GM12878 (cell line): ENCODE measurements around the gene AQP2. TPM values are rescaled to one million over a fixed set of nuclear protein-coding genes. Genes with fewer than 3 reads are reported as not detected.
"Not testable (repeated sequence)": the region's sequence is repeated elsewhere in the genome, so short reads cannot be mapped to it uniquely, and the experiment has no call there.

Experiments used
- ATAC-seq: fragments of 200-7000 bp; cut with Tn5 transposase; 3 replicates; pipeline ENCODE4 v1.9.1; 2020; ENCODE audit warnings: mild to moderate bottlenecking, moderate library complexity
- BruUV-seq: library from RNA; stranded (reverse); fragments of 400-500 nt; replicated peaks from 2 replicates; lab custom pipeline; 2021; lab: Mats Ljungman, UMichigan
- CTCF ChIA-PET: fragments of 300-600 bp; sonication (Branson Sonifier 250); formaldehyde crosslinking; extraction: SDS; loops from one replicate; lab custom pipeline; 2021; ENCODE audit warnings: inconsistent platforms; lab: Yijun Ruan, JAX
- POLR2A ChIA-PET: fragments of 350-600 bp; formaldehyde crosslinking; extraction: SDS; loops from one replicate; lab custom pipeline; 2021; ENCODE audit warnings: inconsistent platforms; lab: Charles Lee
- RAD21 ChIA-PET: fragments of 300-600 bp; sonication (Branson Sonifier 250); formaldehyde crosslinking; loops from one replicate; lab custom pipeline; 2023; ENCODE audit warnings: antibody characterized with exemption; ENCODE audit not compliant: unreplicated experiment; lab: Charles Lee
- SMC1A ChIA-PET: fragments of 300-600 bp; sonication (Branson Sonifier 250); formaldehyde crosslinking; loops from one replicate; lab custom pipeline; 2023; ENCODE audit not compliant: unreplicated experiment, uncharacterized antibody; lab: Charles Lee
- DNase-seq: peaks from one replicate; pipeline ENCODE4 v3.0.0-alpha.2; 2011; ENCODE audit warnings: low read depth, low spot score
- FAIRE-seq: peaks from 3 replicates; lab custom pipeline; 2011; peaks lifted over from hg19 to GRCh38; lab: Jason Lieb, UNC
- H2AFZ ChIP-seq: 2 replicates; pipeline ENCODE4 v1.6.0; 2011; ENCODE audit warnings: low read depth, low read length, control low read depth; ENCODE audit not compliant: control insufficient read depth
- H3K27ac ChIP-seq: 2 replicates; pipeline ENCODE4 v1.5.1; 2011; ENCODE audit warnings: control low read depth; ENCODE audit not compliant: control insufficient read depth, insufficient read depth
- H3K27me3 ChIP-seq, 2 experiments: replicated peaks in 1 of 2; 2 replicates each; pipeline versions ENCODE4 v1.6.0 to v1.6.1; 2011; ENCODE audit warnings: low read length in 1 of 2; ENCODE audit not compliant: control insufficient read depth in 2 of 2, insufficient read depth in 2 of 2
- H3K36me3 ChIP-seq, 2 experiments: 2 replicates each; pipeline ENCODE4 v1.5.1; 2011; ENCODE audit warnings: low read length in 1 of 2; ENCODE audit not compliant: control insufficient read depth in 2 of 2, insufficient read depth in 2 of 2
- H3K4me1 ChIP-seq: 2 replicates; pipeline ENCODE4 v1.6.1; 2011; ENCODE audit warnings: mild to moderate bottlenecking, low read length, moderate library complexity, mixed read lengths; ENCODE audit not compliant: control insufficient read depth, insufficient read depth
- H3K4me2 ChIP-seq: 2 replicates; pipeline ENCODE4 v1.6.0; 2011; ENCODE audit warnings: control low read depth; ENCODE audit not compliant: control insufficient read depth, insufficient read depth
- H3K4me3 ChIP-seq: fragments of 200-600 bp; sonication (generic); 2 replicates; pipeline ENCODE4 v1.5.1; 2016
- H3K79me2 ChIP-seq: 2 replicates; pipeline ENCODE4 v1.6.0; 2011; ENCODE audit warnings: low read length; ENCODE audit not compliant: control insufficient read depth, insufficient read depth
- H3K9ac ChIP-seq: 2 replicates; pipeline ENCODE4 v1.8.0; 2011; ENCODE audit warnings: low read length, control low read depth, mixed read lengths; ENCODE audit not compliant: control insufficient read depth, insufficient read depth
- H3K9me3 ChIP-seq: replicated peaks from 3 replicates; pipeline ENCODE4 v1.5.1; 2011; ENCODE audit warnings: mild to moderate bottlenecking, low read length; ENCODE audit not compliant: control insufficient read depth, insufficient read depth
- H4K20me1 ChIP-seq: 2 replicates; pipeline ENCODE4 v1.6.0; 2011; ENCODE audit not compliant: control insufficient read depth, insufficient read depth
- BHLHE40 ChIP-seq, 2 experiments: fragments of 450-650 bp in 1 of 2; IDR thresholded peaks; 2 replicates each; pipeline ENCODE4 v1.6.1; 2011 to 2017; ENCODE audit warnings: low read depth in 2 of 2, borderline replicate concordance in 1 of 2, improper control_type of control experiment in 1 of 2, low read length in 1 of 2, mild to moderate bottlenecking in 1 of 2
- GABPA ChIP-seq: IDR thresholded peaks from 2 replicates; pipeline ENCODE4 v1.6.1; 2014; ENCODE audit warnings: antibody characterized with exemption, low read depth, mild to moderate bottlenecking, inconsistent platforms
- MXI1 ChIP-seq: fragments of 150-350 bp; IDR thresholded peaks from 2 replicates; pipeline ENCODE4 v1.6.1; 2011; ENCODE audit warnings: low read depth, mild to moderate bottlenecking, inconsistent platforms, low read length, improper control_type of control experiment
- PML ChIP-seq: IDR thresholded peaks from 2 replicates; pipeline ENCODE4 v1.6.1; 2012; ENCODE audit warnings: low read length, inconsistent platforms
- RAD51 ChIP-seq: fragments of 450-650 bp; IDR thresholded peaks from 2 replicates; pipeline ENCODE4 v1.6.1; 2016; ENCODE audit warnings: moderate library complexity, mild to moderate bottlenecking, inconsistent platforms
- STAT3 ChIP-seq: IDR thresholded peaks from 2 replicates; pipeline ENCODE4 v1.6.1; 2011; ENCODE audit warnings: low read depth, low read length, improper control_type of control experiment
- TCF12 ChIP-seq: IDR thresholded peaks from 2 replicates; pipeline ENCODE4 v1.6.1; 2011; ENCODE audit warnings: low read depth, mild to moderate bottlenecking, low read length
- ZBTB33 ChIP-seq: fragments of 450-650 bp; IDR thresholded peaks from 2 replicates; pipeline ENCODE4 v1.6.1; 2017; ENCODE audit warnings: mild to moderate bottlenecking
- WGBS: methylation state at CpG from one replicate; pipeline ENCODE4 v1.1.6; 2016; ENCODE audit warnings: low lambda C conversion rate; ENCODE audit not compliant: insufficient replicate concordance, insufficient coverage; ENCODE audit errors: missing lambda C conversion rate; 5-methylcytosine and 5-hydroxymethylcytosine counted together
- in situ Hi-C: fragments of 300-500 bp; cut with MboI; formaldehyde crosslinking; loops from 9 replicates; pipeline ENCODE4 v1.14.3; 2018; ENCODE audit warnings: mixed read lengths
- intact Hi-C: fragments of 100-400 bp; cut with micrococcal nuclease; formaldehyde crosslinking; loops from one replicate; pipeline ENCODE4 v1.14.2; 2022; ENCODE audit not compliant: unreplicated experiment
- polyA plus RNA-seq, 11 experiments: library from polyadenylated mRNA; depleted of rRNA in 4 of 11; unstranded in 6 of 11; stranded (reverse) in 5 of 11; fragments of >200 nt; fragmentation: Nextera tagmentation in 4 of 11; fragmentation: Illumina TruSeq in 1 of 11; extraction: Ambion mirVana in 4 of 11; extraction: Trizol in 1 of 11; gene quantifications; 1 replicate in 1 of 11; 2 replicates in 10 of 11; pipeline versions ENCODE4 v1.2.1 to v1.2.3, GENCODE V29; 2011 to 2016; ENCODE audit warnings: inconsistent platforms in 2 of 11, missing spikeins in 2 of 11, low read depth in 1 of 11
- total RNA-seq, 4 experiments: library from RNA; depleted of rRNA in 3 of 4; stranded (reverse); fragments of >200 nt in 3 of 4; fragmentation: Illumina TruSeq in 1 of 4; extraction: Trizol in 1 of 4; gene quantifications; 2 replicates each; pipeline versions ENCODE4 v1.2.1 to v1.2.3, GENCODE V29; 2013 to 2021

AQP2 gene
- total and polyA plus RNA-seq, 10 of the 15 experiments (the other 5 are each of a cell fraction or from before 2014, with no cell fraction given): not detected

GRCh38 chr12:49985981-49986380 lies 35.4 kb downstream of the AQP2 start (continued):
- TF ChIP-seq ZBTB33: no peak
- TF ChIP-seq MXI1: no peak
- TF ChIP-seq PML: no peak
- TF ChIP-seq GABPA: no peak
- no peak for TF ChIP-seq TCF12
- TF ChIP-seq STAT3: no peak
- TF ChIP-seq BHLHE40 (IDR thresholded peaks at IDR 0.05; ENCODE audit: borderline replicate concordance in 1 of 2, low read depth in 2 of 2, low read length in 1 of 2): no peak
- no peak for TF ChIP-seq RAD51

DNA sequence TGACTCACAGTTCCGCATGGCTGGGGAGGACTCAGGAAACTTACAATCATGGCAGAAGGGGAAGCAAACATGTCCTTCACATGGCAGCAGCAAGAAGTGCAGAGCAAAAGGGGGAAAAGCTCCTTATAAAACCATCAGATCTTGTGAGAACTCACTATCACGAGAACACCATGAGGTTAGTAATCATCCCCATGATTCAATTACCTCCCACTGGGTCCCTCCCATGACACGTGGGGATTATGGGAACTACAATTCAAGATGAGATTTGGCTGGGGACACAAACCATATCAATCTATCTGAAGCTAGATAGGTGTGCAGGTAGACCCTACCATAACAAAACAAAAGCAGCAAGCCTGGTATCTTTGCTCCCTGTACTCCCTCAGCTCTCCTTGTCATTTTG lies 35.9 kb downstream of the AQP2 start:
- RAD21 ChIA-PET: interaction anchor here (1.7 kb wide), 1 partner anchor 19 kb away, joined by 3 read pairs; no protein-coding TSS in a partner anchor
- in situ Hi-C loops: not testable (repeated sequence)
- WGBS: 100% methylated on average over 3 of the region's 3 CpGs

More for the DNA sequence above, 35.9 kb downstream of the AQP2 start:
- BruUV-seq, H3K27me3 ChIP-seq, intact Hi-C loops, SMC1A ChIA-PET, H3K9ac ChIP-seq, FAIRE-seq, H2AFZ ChIP-seq, H4K20me1 ChIP-seq, H3K4me2 ChIP-seq, H3K9me3 ChIP-seq, ATAC-seq, POLR2A ChIA-PET, H3K4me1 ChIP-seq, DNase-seq, H3K4me3 ChIP-seq, H3K27ac ChIP-seq, H3K79me2 ChIP-seq: not testable (repeated sequence)
- peaks cover 1 to 23% of the 10 kb centered on the region in 2 experiments for H3K36me3 ChIP-seq
- CTCF ChIA-PET: interaction anchor here (0.6 to 2.6 kb wide), 6 partner anchors 10 to 84 kb away, joined by 3 to 9 read pairs (median 3); no protein-coding TSS in a partner anchor
